NCI-H187 treated with DMSO at 0.1 percent for 48 hours (cell line): ENCODE results near the gene MAN2B2.

Source experiments
- DNase-seq: peaks from one replicate; lab custom pipeline; 2025; lab: John Stamatoyannopoulos, UW

MAN2B2 gene

DNA sequence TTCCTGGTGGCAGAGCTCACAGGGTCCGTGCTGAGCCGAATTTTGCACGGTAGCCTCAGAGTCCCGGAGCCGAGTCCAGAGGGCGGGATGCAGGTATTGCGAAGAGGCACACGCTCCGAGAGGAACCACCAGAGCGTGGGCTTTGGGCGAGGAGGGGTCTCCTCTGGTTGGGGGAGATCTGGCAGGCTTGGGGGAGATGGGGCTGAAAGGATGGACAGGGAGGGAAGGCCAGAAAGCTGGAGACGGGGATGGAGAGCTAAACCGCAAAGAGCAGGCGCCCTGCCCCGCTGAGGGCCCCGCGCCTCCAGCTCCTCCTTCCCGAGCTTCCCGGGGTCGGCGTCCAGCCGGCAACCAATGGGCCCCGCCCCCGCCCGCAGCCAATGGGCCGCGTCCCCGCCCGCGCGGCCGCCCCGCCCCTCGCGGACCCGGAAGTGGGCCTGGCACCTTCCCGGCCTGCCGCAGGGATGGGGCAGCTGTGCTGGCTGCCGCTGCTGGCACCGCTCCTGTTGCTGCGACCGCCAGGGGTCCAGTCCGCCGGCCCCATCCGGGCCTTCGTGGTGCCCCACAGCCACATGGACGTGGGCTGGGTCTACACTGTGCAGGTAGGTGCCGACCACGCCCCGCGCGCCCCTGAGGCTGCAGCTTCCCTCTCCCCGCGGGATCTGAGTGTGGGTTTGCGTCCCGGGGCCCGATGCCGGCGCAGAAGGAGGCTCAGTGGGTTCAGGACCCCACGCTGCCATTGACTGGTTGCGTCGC is at the start of gene MAN2B2:
MAN2B2 (plus strand) TSS at position 443 of the 756 bp plus-strand sequence; CDS start at position 465, 22 bp downstream.
- peak; percentile 31 for DNase-seq

DNA sequence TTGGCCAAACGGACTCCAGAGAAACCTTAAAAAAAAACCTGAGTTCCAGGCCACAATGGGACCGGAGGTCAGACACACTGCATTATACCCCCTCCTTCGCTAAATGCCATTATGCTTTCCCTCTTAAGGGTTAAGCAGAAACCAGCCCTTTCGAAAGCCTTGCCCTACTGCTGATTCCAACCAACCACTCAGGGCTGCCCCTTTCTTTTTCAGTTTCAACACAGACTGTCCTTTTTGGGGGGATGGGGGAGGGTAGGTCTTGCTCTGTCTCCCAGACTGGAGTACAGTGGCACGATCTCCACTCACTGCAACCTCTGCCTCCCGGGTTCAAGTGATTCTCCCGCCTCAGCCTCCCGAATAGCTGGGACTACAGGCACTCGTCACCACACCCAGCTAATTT is 49.5 kb upstream of the MAN2B2 start:
- no peak for DNase-seq

DNA sequence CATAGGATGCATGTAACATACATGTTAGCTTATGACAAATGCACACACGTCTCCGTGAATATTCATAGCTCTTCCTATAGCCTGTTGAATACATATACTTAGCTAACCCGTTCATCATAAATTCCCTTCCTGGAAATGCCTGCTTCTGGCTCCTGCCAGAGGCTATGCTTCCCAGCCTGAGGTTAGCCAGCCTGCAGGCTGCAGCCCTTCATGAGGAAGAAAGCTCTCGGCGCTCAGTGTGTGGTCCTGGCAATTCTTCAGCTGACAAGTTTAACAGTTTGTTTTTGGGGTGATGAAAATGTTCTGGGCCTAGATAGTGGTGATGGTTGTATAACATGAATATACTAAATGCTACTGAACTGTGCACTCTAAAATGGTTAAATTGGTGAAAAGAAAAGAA is 48.8 kb upstream of the MAN2B2 start:
- DNase-seq: no peak

DNA sequence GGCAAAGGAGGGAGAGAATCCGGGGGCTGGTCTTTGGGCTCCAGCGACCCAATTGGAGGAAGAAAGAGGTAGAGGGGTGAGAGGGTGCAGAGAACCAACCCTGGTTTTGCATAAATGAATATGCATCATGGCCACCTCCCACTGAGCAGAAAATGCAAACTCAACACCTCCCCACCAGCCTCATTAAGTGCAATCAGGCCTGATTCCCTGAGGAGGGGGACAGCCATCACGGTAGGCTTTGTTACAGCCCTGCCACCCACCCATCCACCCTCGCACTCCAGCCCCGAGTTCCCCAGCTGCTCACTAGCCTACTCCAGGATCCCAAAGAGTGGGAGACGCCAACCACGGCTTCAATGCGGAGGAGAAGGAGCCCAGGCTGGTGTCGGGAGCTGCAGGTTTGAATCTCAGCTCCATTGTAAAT is 48.3 kb upstream of the MAN2B2 start:
- DNase-seq: no peak

DNA sequence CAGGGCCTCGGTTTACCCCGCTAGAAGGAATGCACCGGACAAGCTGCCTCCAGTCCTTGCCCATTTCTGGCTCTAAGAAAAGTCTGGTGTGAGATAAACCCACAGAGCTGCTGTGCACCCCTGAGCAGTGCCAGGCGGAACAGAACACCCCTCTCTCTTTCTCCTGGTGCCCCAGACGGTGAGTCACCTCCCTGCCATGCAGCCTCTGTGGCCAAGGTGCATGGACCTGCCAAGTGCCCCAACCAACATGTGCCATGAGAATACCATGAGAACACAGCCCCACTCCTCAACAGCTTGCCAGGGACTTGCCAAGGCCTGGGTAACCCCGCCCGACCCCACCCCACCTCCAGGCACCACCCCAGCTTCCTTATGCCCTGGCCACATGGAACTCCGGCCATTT is 47.7 kb upstream of the MAN2B2 start:
- DNase-seq: no peak

DNA sequence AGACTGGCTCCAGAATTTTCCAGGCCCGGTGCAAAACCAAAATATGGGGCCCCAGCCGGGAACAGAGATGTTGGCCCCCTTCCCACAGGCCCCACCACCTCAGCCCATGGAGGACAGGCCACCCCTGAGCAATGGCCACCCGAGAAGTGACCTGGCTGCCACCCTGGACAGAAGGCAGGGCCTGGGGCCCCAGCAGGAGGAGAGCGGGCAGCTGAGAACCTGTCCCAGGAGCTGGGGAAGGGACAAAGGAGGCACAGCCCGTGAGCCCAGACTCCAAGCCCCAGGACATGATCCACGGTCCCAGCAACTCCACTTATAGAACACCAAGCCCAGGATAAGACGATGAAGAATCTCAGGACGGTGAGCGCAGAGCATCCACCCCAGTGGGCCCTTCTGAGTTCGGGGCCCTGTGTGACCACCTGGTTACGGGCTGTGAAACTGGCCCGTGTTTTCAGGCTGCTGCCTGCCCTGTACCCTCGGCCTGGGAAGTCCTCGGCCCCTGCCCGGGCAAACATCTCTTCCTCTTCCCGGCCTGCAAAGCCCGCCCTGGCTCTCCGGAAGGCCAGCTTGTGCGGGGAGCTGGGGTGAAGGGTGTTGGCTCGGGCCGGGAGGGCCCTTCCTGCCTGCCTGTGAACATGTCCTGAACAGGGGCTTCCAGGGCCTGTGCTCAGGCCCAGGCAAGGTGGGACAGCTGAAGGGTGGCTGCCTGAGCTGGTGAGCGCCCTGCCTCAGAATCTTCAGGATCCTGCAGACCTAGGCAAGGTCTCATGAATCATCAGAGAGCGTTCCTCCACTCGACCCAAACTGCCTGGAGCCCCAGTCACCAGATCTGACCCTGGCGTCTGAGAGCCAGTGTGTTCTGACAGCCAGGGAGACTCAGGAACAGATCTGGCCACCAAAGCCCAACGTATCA is 47.0 kb upstream of the MAN2B2 start:
- DNase-seq: no peak

DNA sequence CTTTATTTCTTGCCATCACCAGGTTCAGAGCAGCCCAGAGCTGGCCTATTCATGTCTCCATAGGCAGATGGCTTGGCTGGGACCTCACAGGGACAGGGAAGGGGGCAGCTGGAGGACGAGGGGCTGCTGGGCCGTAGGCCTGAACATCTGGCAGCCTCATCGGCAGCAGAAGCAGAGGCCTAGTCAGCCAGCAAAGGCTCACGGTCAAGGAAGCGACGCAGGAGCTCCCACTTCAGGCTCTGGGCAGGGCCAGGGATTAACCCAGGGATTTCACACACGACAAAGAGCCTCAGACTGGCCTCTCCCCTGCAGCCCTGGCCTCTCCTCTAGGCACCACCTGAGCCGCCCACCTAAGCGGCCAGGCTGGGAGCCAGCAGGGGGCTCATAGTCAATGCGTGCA is 46.0 kb upstream of the MAN2B2 start:
- DNase-seq: no peak

DNA sequence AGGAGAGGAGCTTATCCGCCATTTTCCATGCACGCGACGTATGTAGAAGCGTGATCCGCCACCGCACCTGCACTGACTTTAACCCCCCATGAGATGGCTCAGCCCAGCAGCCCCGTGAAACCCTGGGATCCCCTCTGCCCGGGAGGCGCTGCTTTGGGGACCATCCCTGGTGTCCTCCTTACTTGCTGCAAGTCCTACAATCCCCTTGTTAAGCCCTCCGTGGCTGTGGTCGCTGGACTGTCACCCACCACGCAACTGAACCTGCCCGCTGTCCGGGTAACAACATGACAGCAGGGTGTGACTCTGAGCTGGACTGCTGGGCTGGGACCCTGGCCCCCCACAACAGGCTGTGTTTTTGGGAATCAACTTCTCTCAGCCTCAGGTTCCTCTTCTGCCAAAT is 44.7 kb upstream of the MAN2B2 start:
- no peak for DNase-seq

DNA sequence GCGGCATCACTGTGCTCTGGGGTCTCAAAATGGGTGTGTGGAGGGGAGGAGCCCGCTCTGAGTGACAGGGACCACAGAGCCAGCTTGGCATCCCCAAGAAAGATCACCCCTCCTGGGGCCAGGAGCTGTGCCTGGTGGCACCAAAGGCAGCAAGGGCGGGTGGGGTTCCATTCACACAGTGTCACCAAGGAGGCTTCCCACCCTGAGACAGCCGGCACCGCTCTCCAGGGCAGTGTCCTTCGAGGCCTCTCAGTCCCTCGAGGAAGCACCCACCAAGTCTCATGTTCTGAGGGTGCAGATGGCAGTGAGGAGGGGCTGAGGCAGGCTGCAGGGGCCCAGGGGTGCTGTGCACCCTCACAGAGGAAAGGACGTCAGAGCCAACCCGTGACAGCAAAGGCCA is 44.0 kb upstream of the MAN2B2 start:
- DNase-seq: no peak

DNA sequence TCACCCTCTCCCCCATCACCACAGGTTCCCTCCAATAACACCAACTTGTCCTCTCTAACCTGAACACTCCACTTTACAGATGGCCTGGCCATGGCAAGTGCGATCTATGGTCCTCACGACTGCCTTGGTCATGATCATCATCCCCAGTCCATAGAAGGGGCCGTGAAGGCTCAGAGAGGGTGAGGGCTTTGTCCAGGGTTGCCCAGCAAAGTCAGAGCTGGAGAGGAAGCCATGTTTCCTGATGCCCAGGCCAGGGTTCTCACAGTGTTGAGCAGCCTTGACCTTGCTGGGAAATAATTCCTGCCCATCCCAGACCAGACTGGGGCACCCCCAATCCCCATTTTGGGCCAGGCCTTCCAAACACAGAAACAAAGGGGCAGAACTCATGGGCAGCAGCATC is 42.9 kb upstream of the MAN2B2 start:
- no peak for DNase-seq

DNA sequence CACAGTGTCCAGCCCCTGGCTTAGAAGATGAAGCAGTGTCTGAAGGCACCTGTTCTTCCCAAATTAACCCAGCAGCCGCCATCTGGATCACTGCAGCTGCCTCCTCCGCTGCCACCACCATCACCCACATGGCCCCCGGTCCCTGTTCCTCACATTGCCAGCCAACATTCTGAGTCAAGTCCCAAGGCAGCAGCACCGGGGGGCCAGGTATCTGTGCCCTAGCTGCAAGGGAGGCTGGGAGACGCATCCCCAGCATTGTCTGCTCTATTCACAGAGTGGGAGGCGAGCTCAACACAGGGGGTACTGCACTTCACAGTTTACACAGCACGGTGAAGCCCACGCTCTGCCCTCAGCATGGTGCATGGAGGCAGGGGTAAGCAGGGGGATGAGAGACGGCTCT is 42.3 kb upstream of the MAN2B2 start:
- DNase-seq: no peak

DNA sequence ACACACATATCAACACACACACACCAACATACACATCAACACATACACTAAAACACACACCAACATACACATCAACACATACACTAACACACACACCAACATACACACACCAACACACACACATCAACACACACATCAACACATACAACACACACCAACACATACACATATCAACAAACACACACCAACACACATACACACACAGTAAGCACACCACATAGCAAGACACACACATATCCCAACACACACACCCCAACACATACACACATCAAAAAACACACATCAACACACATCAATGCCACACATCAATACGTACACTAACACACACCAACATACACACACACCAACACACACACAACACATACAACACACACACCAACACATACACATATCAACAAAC is 40.9 kb upstream of the MAN2B2 start:
- DNase-seq: no peak

DNA sequence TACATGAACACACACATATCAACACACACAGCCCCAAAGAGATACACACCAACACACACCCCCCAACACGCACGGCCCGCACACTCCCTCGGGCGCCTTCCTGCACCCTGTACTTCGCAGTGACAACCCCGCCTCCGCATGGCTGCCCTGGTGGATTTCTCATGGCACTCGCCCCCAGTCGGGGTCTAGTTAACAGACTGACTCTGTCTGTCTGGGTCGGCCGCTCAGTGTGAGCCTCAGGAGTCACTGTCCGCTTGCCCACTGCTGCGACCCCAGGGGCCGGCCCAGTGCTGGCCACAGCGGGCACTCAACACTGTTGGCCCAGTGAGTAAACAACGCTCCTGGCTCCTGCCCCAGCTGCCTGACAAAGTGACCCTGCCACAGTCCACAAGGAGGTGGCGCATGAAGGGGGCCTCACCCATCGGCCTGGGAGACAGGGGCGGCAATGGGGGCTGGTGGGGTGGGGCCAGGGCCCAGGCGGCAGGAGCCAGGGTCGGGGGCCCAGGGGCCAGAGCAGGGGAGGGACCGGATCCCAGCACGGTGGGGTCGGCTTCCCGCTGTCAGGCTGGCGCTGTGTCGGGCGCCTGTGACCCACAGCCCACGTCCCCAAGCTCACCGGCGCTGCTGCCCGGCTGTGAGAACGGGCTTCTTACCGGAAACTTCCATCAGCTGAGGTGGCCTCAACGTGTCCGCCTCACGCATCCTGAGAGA is 40.2 kb upstream of the MAN2B2 start:
- no peak for DNase-seq

DNA sequence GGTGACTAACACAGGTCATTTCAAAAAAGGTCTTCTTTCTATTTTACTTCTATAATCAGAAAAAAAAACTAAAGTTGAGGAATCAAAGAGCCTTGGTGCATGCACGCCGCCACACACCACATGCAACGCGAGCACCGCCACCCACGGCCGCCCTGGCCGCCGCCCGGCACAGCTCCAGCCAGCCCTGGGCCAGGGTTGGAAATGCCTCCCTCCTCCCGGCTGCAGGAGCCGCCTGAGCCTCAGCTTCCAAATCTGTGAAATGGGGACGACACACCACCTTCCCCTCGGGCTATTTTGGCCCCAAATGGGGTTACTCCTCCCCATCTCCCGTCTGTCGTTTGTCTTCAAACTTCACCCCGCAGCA is 39.7 kb upstream of the MAN2B2 start:
- no peak for DNase-seq

DNA sequence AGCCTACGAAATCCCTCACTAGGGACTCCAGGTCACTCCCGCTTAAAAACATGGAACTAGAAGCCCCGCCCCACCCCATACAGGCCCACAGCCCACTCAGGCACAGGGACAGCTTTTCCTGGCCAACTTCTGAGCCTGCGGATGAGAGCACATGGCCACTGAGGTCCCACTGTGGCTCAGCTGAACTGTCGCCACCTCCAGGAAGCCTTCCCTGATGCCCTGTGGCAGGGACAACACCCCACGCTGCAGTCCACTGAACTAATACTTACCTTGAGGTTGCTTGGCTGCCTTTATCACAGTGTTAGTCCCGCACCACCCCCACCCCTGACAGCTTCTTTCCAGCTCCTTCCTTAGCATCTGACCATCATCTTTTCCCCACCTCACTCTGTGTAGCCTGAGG is 39.3 kb upstream of the MAN2B2 start:
- DNase-seq: no peak

DNA sequence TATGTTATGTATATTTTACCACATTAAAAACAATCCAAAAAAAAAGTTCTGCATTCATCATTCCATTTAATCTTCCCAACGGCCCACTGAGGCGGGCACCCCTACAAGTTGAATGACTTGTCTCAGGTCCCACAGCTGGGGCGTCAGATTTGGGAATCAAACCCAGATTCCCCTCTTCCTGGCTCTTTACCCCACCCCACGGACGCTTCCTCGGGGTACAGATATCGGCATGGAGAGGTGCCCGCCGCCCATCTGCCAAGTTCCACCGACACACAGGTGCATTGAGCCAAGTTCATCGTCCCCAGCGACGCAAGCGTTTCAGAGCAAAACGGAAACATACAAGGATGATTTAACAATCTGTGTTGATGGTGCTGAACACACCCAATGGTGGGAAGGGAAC is 36.9 kb upstream of the MAN2B2 start:
- DNase-seq: no peak

DNA sequence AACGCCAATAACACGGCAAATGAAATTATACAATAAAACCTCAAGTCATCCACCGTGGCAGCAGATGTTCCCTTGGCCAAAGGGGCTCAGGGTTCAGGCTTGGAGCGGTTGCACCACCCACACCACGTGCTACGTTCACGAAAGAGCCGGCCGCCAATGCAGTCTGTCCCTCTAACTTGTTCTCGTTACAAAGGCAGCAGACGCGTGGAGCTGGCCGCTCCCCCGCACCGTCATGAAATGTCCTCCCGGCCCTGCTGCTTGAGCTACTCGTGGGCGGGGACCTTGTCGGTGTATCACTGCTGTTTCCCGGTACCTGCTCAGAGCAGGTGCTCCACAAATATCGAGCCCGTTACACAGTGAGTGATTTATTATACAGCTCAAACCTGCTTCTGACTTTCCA is 36.4 kb upstream of the MAN2B2 start:
- peak; percentile 33 for DNase-seq

DNA sequence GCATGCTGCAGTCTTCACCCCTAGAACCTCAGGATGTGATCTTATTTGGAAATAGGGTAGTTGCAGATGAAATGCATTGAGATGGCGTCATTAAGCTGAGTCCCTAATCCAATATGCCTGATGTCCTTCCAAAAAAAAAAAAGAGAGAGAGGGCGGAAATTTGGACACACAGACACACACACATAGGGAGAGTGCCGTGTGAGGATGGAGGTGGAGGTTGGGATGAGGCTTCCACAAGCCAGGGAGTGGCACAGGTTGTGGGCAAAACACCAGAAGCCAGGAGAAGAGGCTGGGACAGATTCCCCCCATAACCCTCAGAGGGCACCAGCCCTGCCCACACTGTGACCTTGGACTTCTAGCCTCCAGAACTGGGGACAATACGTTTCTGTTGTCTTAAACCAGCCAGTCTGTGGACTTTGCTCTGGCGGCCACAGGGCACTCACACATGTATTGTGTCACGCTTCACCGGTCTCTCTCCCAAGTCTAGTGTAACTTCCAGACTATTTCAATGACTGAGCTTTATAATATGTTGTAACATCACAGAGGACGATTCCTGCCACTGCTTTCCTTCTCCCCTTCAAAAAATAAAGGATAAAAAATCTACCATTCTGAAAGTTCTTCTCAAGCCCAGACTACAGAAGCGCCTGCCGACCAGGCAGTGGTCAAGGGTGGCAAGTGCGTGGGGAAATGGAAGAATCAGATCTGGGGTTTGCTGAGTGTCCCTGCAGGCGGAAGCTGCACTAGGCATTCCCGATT is 35.8 kb upstream of the MAN2B2 start:
- no peak for DNase-seq

DNA sequence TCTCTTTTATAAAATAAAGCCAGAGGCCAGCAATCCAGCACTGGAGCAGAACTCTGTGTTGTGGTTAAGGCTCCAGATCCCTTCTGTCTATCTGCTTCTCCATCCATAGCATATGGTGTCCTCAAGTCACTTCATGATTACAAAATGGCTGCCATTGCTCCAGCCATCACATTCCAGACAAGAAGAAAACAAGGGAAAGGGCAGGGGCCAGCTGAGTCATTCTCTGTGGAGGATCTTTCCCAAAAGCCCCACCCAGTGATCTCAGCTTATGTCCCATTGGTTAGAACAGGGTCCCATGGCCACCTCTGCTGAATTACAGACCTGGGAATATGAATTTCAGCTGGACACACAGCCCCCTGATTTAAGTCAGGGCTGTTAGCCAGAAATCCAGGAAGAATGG is 34.1 kb upstream of the MAN2B2 start:
- DNase-seq: no peak

DNA sequence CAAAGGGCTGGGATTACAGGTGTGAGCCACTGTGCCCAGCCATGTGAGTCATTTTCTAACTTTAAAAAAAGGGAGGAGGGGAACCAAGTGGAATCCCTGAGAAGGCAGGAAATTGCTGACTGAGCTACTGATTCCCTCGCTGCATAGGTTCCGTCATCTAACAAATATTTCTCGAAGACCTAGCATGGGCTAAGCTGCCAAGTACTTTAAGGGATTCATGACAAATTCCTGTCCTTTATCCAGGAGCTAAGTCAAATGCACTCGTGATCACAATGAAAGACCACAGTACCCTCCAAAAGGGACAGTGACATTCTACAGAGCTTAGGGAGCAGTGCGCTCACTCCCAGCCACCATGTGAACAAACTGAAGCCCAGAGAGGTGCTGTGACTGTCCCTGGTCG is 33.2 kb upstream of the MAN2B2 start:
- DNase-seq: no peak

DNA sequence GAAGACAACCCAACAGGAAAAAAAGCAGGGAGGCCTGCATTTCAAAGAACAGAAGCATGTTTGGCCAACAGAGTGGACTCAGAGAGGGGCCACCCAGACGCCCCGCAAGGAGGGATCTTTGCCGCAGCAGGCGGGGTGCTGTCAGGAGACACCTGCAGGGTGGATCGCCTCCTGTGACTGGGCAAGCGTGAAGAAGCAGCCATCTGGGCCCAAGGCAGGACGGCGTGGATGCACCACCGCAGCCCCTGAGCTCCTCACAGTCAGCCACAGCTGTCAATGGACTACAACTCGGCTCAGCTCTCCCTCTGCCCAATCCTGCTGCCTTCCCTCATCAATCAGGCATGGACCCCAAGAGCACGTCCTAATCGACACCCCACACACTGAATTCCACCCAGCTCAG is 32.0 kb upstream of the MAN2B2 start:
- no peak for DNase-seq

DNA sequence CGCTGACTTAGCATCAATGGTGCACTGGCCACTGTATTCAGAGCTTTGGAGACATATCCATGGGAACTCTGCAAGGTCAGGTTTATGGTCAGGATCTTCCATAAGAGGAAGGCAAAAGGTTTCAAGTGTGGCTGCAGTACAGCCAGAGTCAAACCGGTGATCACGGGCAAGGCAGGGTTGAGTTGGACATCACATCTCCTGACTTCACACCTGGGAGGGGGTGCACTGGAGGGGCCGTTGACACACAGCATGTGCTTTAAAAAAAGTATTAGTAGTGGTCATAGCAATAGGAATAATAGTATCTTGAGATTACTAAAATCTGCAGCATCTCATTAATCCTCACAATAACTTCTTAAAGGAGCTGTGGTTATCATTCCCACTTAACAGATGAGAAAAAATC is 28.9 kb upstream of the MAN2B2 start:
- no peak for DNase-seq
